Suprapubic skin (tissue), 4 donors: Measurements from ENCODE around the gene NTNG2. TPM values are rescaled to one million over a fixed set of nuclear protein-coding genes. Genes with fewer than 3 reads are reported as not detected.

Experiments used
- DNase-seq, 2 donors: peaks; one replicate each; pipeline ENCODE4 v3.0.0-alpha.2; 2019; ENCODE audit warnings: low spot score in 2 of 2
- H3K27ac ChIP-seq: fragments of 200-600 bp; sonication (generic); one replicate; pipeline ENCODE4 v1.5.1; 2019
- H3K27me3 ChIP-seq: fragments of 200-600 bp; sonication (generic); one replicate; pipeline ENCODE4 v1.5.1; 2019
- H3K36me3 ChIP-seq: fragments of 200-600 bp; sonication (generic); one replicate; pipeline ENCODE4 v1.5.1; 2019
- H3K4me1 ChIP-seq: fragments of 200-600 bp; sonication (generic); one replicate; pipeline ENCODE4 v1.5.1; 2019
- H3K4me3 ChIP-seq: fragments of 200-600 bp; sonication (generic); one replicate; pipeline ENCODE4 v1.5.1; 2019; ENCODE audit warnings: mild to moderate bottlenecking
- H3K9me3 ChIP-seq: fragments of 200-600 bp; sonication (generic); one replicate; pipeline ENCODE4 v1.5.1; 2019
- CTCF ChIP-seq, 2 donors: fragments of 200-600 bp in 1 of 2; fragments of 450-650 bp in 1 of 2; sonication (generic) in 1 of 2; IDR thresholded peaks; one replicate each; pipeline ENCODE4 v1.5.1; 2016 to 2019; ENCODE audit warnings: antibody characterized with exemption in 2 of 2, mild to moderate bottlenecking in 1 of 2, moderate library complexity in 1 of 2
- EP300 ChIP-seq: sonication (generic); formaldehyde crosslinking; IDR thresholded peaks from one replicate; pipeline ENCODE4 v1.6.1; 2017; ENCODE audit warnings: antibody characterized with exemption
- POLR2A ChIP-seq, 2 donors: fragments of 450-650 bp; IDR thresholded peaks; one replicate each; pipeline ENCODE4 v1.6.1; 2017; ENCODE audit warnings: antibody characterized with exemption in 2 of 2, mild to moderate bottlenecking in 2 of 2, moderate library complexity in 2 of 2
- POLR2AphosphoS5 ChIP-seq, 3 donors: sonication (generic); formaldehyde crosslinking; IDR thresholded peaks; one replicate each; pipeline ENCODE4 v1.6.1; 2017; ENCODE audit warnings: antibody characterized with exemption in 3 of 3
- WGBS: methylation state at CpG from one replicate; pipeline ENCODE4 v1.1.5; 2018; 5-methylcytosine and 5-hydroxymethylcytosine counted together
- total RNA-seq, 4 donors: library from RNA; depleted of rRNA; stranded (reverse); fragments of >200 nt; gene quantifications; one replicate each; pipeline ENCODE4 v1.1.0, GENCODE V29; 2016

The NTNG2 gene
- total RNA-seq, 4 donors from 2014 or later: 0.08 to 0.80 (median 0.37) TPM

GRCh38 chr9:132185073-132186009 is 23.5 kb downstream of the NTNG2 start:
- H3K4me3 ChIP-seq: no peak overlapping the region
- no peak overlapping the region for H3K27ac ChIP-seq
- no peaks in the 10 kb centered on the region for H3K36me3 ChIP-seq
- WGBS: 28% methylated on average over 19 of the region's 20 CpGs
- TF ChIP-seq EP300 (no peak), POLR2A (IDR thresholded peaks at IDR 0.05) (no peak)
- H3K27me3 ChIP-seq: peaks cover 63% of the 10 kb centered on the region
- no peaks in the 10 kb centered on the region for H3K9me3 ChIP-seq
- no peaks in the 10 kb centered on the region for H3K4me1 ChIP-seq
- DNase-seq: no peak

GRCh38 chr9:132187121-132187620 is 25.3 kb downstream of the NTNG2 start:
- WGBS: 40% methylated on average over 14 of the region's 14 CpGs
- H3K4me1 ChIP-seq: no peaks in the 10 kb centered on the region
- DNase-seq: no peak
- peaks cover 66% of the 10 kb centered on the region for H3K27me3 ChIP-seq
- no peaks in the 10 kb centered on the region for H3K9me3 ChIP-seq
- TF ChIP-seq CTCF (IDR thresholded peaks at IDR 0.05): no peak
- no peak for TF ChIP-seq POLR2AphosphoS5 (IDR thresholded peaks at IDR 0.05)
- no peak for TF ChIP-seq POLR2A (IDR thresholded peaks at IDR 0.05)
- TF ChIP-seq EP300: no peak
- H3K27ac ChIP-seq: no peak overlapping the region
- no peak overlapping the region for H3K4me3 ChIP-seq
- no peaks in the 10 kb centered on the region for H3K36me3 ChIP-seq

- Histone ChIP-seq H3K4me3 (no peak overlapping the region), H3K27me3 (peaks cover 46% of the 10 kb centered on the region), H3K9me3 (no peaks in the 10 kb centered on the region), H3K36me3 (no peaks in the 10 kb centered on the region), H3K4me1 (no peaks in the 10 kb centered on the region), H3K27ac (no peak overlapping the region)
- DNase-seq: no peak
- WGBS: 72% methylated on average over 5 of the region's 10 CpGs
- TF ChIP-seq EP300 (no peak), POLR2A (IDR thresholded peaks at IDR 0.05) (no peak), CTCF (IDR thresholded peaks at IDR 0.05) (no peak), POLR2AphosphoS5 (IDR thresholded peaks at IDR 0.05) (no peak)
These were observed 29.1 kb downstream of the NTNG2 start for GRCh38 chr9:132190966-132191365.

GRCh38 chr9:132192728-132193127 is 30.9 kb downstream of the NTNG2 start:
- 89% methylated on average over 11 of the region's 11 CpGs for WGBS
- H3K27me3 ChIP-seq: peaks cover 28% of the 10 kb centered on the region
- TF ChIP-seq CTCF (IDR thresholded peaks at IDR 0.05) (no peak), EP300 (no peak), POLR2AphosphoS5 (IDR thresholded peaks at IDR 0.05) (no peak), POLR2A (IDR thresholded peaks at IDR 0.05) (no peak)
- H3K36me3 ChIP-seq: no peaks in the 10 kb centered on the region
- no peak overlapping the region for H3K27ac ChIP-seq
- H3K4me3 ChIP-seq: no peak overlapping the region
- DNase-seq: no peak
- H3K9me3 ChIP-seq: no peaks in the 10 kb centered on the region
- H3K4me1 ChIP-seq: no peaks in the 10 kb centered on the region

GRCh38 chr9:132193227-132194124 is 31.6 kb downstream of the NTNG2 start:
- Histone ChIP-seq H3K36me3 (no peaks in the 10 kb centered on the region), H3K4me1 (no peaks in the 10 kb centered on the region), H3K27me3 (peaks cover 21% of the 10 kb centered on the region), H3K9me3 (no peaks in the 10 kb centered on the region), H3K27ac (no peak overlapping the region), H3K4me3 (no peak overlapping the region)
- no peak for DNase-seq
- 84% methylated on average over 12 of the region's 12 CpGs for WGBS
- TF ChIP-seq POLR2AphosphoS5 (IDR thresholded peaks at IDR 0.05) (no peak), CTCF (IDR thresholded peaks at IDR 0.05) (no peak), EP300 (no peak), POLR2A (IDR thresholded peaks at IDR 0.05) (no peak)
